Upper lobe of left lung (tissue), 6 donors: ENCODE results near the gene EML4. TPM values are rescaled to one million over a fixed set of nuclear protein-coding genes. Genes with fewer than 3 reads are reported as not detected.
A peak's percentile ranks its signal among the peaks of the same experiment; 100 is the strongest.

Experiments
- ATAC-seq, 2 donors: fragments of 200-7000 bp; cut with Tn5 transposase; one replicate each; pipeline ENCODE4 v1.9.1; 2022; ENCODE audit warnings: mild to moderate bottlenecking in 2 of 2, moderate library complexity in 2 of 2; ENCODE audit not compliant: low FRiP score in 2 of 2
- DNase-seq, 2 donors: peaks; one replicate each; pipeline ENCODE4 v3.0.0-alpha.2; 2019 to 2020
- H3K27ac ChIP-seq, 4 donors: fragments of 200-600 bp; sonication (generic); one replicate each; pipeline ENCODE4 v1.5.1; 2016 to 2019
- H3K27me3 ChIP-seq, 4 donors: fragments of 200-600 bp; sonication (generic); one replicate each; pipeline ENCODE4 v1.5.1; 2017 to 2019
- H3K36me3 ChIP-seq, 4 donors: fragments of 200-600 bp; sonication (generic); one replicate each; pipeline ENCODE4 v1.5.1; 2016 to 2019
- H3K4me1 ChIP-seq, 4 donors: fragments of 200-600 bp; sonication (generic); one replicate each; pipeline ENCODE4 v1.5.1; 2018 to 2019
- H3K4me3 ChIP-seq, 4 donors: fragments of 200-600 bp; sonication (generic); one replicate each; pipeline ENCODE4 v1.5.1; 2017 to 2019; ENCODE audit warnings: mild to moderate bottlenecking in 2 of 4, moderate library complexity in 1 of 4
- H3K9me3 ChIP-seq, 4 donors: fragments of 200-600 bp; sonication (generic); one replicate each; pipeline ENCODE4 v1.5.1; 2018 to 2019
- EP300 ChIP-seq, 4 donors: sonication (generic); formaldehyde crosslinking; IDR thresholded peaks; one replicate each; pipeline ENCODE4 v1.5.1; 2017; ENCODE audit warnings: antibody characterized with exemption in 4 of 4, control low read depth in 2 of 4
- POLR2A ChIP-seq, 4 donors: fragments of 450-650 bp; IDR thresholded peaks; one replicate each; pipeline ENCODE4 v1.5.1; 2016 to 2017; ENCODE audit warnings: antibody characterized with exemption in 4 of 4, mild to moderate bottlenecking in 2 of 4
- POLR2AphosphoS5 ChIP-seq, 2 donors: sonication (generic); formaldehyde crosslinking; IDR thresholded peaks; one replicate each; pipeline ENCODE4 v1.5.1; 2017; ENCODE audit warnings: antibody characterized with exemption in 2 of 2
- WGBS, 2 donors: methylation state at CpG; one replicate each; pipeline ENCODE4 v1.1.5; 2017 to 2018; 5-methylcytosine and 5-hydroxymethylcytosine counted together
- total RNA-seq, 6 donors: library from RNA; depleted of rRNA in 4 of 6; stranded (reverse); fragments of >200 nt in 4 of 6; gene quantifications; one replicate each; pipeline versions ENCODE4 v1.1.0 to v1.2.1, GENCODE V29; 2016 to 2021
- TF ChIP-seq, protein P1 (sequence below), 6 experiments: fragments of 450-650 bp in 4 of 6; fragments of 200-600 bp in 2 of 6; sonication (generic) in 2 of 6; IDR thresholded peaks; one replicate each; pipeline ENCODE4 v1.5.1; 2016 to 2019; ENCODE audit warnings: antibody characterized with exemption in 6 of 6
- donor health status: DM: no; HTN: no; CAD: no; lungs with moderate emphysema.
- donor health status: DM: no; HTN: yes; CAD: no; lungs with severe emphysema.

EML4 gene
- total RNA-seq, 6 donors from 2014 or later, result 42.7 to 96.9 (median 62.0) TPM

DNA sequence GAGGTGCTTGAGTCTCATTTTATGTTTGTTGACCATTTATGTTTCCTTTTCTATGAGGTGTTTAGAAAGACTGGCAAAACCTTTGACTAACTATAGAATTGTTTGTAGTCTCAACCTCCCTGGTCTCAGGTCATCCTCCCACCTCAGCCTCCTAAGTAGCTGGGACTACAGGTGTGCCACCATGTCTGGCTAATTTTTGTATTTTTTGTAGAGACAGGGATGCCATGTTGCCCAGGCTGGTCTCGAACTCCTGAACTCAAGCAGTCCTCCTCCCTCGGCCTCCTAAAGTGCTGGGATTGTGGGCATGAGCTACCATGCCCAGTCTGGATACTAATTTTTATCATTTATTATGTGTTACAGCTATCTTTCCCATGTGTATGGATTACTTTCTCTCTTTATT is 67.8 kb downstream of the EML4 start:
- TF ChIP-seq EP300 (IDR thresholded peaks at IDR 0.05) (no peak), POLR2AphosphoS5 (IDR thresholded peaks at IDR 0.05) (no peak), POLR2A (IDR thresholded peaks at IDR 0.05) (no peak)
- TF ChIP-seq, protein P1, sequence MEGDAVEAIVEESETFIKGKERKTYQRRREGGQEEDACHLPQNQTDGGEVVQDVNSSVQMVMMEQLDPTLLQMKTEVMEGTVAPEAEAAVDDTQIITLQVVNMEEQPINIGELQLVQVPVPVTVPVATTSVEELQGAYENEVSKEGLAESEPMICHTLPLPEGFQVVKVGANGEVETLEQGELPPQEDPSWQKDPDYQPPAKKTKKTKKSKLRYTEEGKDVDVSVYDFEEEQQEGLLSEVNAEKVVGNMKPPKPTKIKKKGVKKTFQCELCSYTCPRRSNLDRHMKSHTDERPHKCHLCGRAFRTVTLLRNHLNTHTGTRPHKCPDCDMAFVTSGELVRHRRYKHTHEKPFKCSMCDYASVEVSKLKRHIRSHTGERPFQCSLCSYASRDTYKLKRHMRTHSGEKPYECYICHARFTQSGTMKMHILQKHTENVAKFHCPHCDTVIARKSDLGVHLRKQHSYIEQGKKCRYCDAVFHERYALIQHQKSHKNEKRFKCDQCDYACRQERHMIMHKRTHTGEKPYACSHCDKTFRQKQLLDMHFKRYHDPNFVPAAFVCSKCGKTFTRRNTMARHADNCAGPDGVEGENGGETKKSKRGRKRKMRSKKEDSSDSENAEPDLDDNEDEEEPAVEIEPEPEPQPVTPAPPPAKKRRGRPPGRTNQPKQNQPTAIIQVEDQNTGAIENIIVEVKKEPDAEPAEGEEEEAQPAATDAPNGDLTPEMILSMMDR (IDR thresholded peaks at IDR 0.05), result no peak
- H3K36me3 ChIP-seq, result no peaks in the 10 kb centered on the region
- no peaks in the 10 kb centered on the region for H3K27me3 ChIP-seq
- H3K27ac ChIP-seq, result no peak overlapping the region
- H3K9me3 ChIP-seq, result no peaks in the 10 kb centered on the region
- 92 to 97% methylated on average over 2 of the region's 2 CpGs for WGBS, 2 donors
- no peak for ATAC-seq
- peaks cover 4 to 23% (median 11%) of the 10 kb centered on the region in 4 donors for H3K4me1 ChIP-seq
- DNase-seq, result no peak
- no peak overlapping the region for H3K4me3 ChIP-seq

DNA sequence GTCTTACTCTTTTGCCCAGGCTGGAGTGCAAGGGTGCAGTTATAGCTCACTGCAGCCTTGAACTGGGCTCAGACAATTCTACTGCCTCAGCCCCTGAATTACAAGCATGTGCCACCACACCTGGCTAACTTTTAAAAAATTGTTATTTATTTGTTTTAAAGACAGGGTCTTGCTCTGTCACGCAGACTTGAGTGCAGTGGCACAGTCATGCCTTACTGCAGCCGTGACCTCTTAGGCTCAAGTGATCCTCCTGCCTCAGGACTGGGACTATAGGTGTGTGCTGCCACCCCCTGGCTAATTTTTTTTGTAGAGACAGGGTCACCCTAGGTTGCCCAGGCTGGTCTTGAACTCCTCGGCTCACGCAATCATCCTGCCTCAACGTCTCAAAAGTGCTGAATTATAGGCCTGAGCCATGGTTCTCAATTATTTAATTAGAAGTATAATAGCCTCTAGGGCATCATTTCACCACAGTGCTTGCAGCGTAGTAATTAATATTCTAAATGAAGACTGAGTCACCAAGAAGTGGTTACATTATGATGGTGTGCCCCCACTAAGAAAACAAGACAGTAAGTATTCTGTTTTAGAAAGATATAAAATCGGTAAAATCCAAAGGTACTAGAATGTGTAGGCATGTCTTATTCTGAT is 69.6 kb downstream of the EML4 start:
- Histone ChIP-seq H3K36me3 (no peaks in the 10 kb centered on the region), H3K4me3 (no peak overlapping the region), H3K27me3 (no peaks in the 10 kb centered on the region), H3K4me1 (peaks cover 7 to 22% (median 9%) of the 10 kb centered on the region in 4 donors), H3K9me3 (no peaks in the 10 kb centered on the region), H3K27ac (no peak overlapping the region)
- TF ChIP-seq POLR2A (IDR thresholded peaks at IDR 0.05) (no peak), POLR2AphosphoS5 (IDR thresholded peaks at IDR 0.05) (no peak)
- TF ChIP-seq, protein P1 (IDR thresholded peaks at IDR 0.05), result peak in 5 of 6 experiments; percentile 23 to 67 (median 50)
- 52 to 67% methylated on average over 7 of the region's 7 CpGs for WGBS, 2 donors
- DNase-seq (peak in 1 of 2 donors; percentile 78), ATAC-seq (peak; percentile 79 to 91)

DNA sequence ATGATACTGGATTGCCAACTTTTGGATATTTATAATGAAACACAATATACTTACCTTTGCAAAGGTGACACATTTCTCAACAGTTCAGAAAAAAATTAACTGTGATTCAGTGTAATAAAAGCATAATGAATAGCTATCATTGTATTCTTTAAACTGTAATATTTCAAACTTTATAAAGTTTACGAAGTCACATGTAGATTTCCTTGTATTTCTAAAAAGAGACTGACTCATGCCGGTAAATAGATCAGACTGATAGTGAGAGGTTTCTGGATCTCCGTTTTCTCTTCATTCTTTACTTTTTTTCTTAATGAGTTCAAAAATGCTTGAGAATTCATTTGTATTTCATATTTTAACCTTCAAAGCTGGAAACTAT is 70.1 kb downstream of the EML4 start:
- DNase-seq (no peak), ATAC-seq (no peak)
- Histone ChIP-seq H3K27ac (no peak overlapping the region), H3K4me3 (no peak overlapping the region), H3K27me3 (no peaks in the 10 kb centered on the region), H3K36me3 (no peaks in the 10 kb centered on the region), H3K9me3 (no peaks in the 10 kb centered on the region), H3K4me1 (peaks cover 2 to 17% (median 6%) of the 10 kb centered on the region in 4 donors)
- WGBS, 2 donors, result 58% methylated on average over 3 of the region's 3 CpGs
- TF ChIP-seq, protein P1 (IDR thresholded peaks at IDR 0.05), result no peak
- no peak for TF ChIP-seq POLR2A (IDR thresholded peaks at IDR 0.05)

DNA sequence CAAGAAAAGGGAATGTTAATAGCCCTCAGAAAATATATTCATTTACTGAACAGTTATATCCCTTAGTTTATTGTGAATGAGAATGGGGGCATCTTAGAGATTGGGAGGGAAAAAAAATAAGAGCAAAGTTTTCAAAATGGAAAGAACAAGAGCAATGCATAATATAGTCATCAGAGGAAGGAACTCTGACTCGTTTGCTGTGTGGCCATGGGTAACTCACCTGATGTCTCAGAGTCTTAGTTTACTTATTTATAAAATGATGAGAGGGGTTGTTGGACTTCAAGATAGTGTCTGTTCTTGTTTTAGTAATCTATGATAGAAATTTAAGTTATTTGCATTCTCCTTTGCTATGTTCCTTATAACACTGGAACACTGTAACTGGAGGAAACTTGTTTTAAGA is 70.7 kb downstream of the EML4 start:
- Histone ChIP-seq H3K27me3 (no peaks in the 10 kb centered on the region), H3K27ac (no peak overlapping the region), H3K4me1 (peaks cover 0 to 15% (median 5%) of the 10 kb centered on the region in 4 donors), H3K36me3 (no peaks in the 10 kb centered on the region), H3K9me3 (no peaks in the 10 kb centered on the region), H3K4me3 (no peak overlapping the region)
- TF ChIP-seq, protein P1 (IDR thresholded peaks at IDR 0.05), result no peak
- TF ChIP-seq POLR2AphosphoS5 (IDR thresholded peaks at IDR 0.05) (no peak), POLR2A (IDR thresholded peaks at IDR 0.05) (no peak), EP300 (IDR thresholded peaks at IDR 0.05) (no peak)
- DNase-seq, result no peak
- ATAC-seq, result no peak
- WGBS, 2 donors, result 58 to 83% methylated on average over 1 of the region's 1 CpG

DNA sequence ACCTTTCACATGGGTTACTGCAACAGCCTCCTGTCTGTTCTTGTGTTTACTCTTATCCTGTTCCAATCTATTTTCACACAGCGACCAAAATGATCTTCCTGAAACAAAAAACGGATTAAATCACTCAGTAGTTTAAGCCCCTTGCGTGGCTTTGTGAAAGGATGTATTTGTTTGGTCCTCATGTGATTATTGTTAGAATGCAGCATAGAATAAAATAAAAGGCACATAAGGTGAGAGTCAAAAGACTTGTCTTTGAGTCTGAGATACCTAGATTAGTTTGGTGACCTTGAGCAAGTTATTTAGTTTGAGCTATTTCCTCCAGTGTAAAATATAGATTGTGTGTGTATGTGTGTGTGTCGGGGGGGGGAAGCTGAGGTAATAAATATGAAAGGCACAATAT is 72.4 kb downstream of the EML4 start:
- no peak overlapping the region for H3K27ac ChIP-seq
- H3K27me3 ChIP-seq, result no peaks in the 10 kb centered on the region
- peaks cover 0 to 7% (median 0%) of the 10 kb centered on the region in 4 donors for H3K36me3 ChIP-seq
- ATAC-seq (no peak), DNase-seq (no peak)
- H3K4me3 ChIP-seq, result no peak overlapping the region
- no peak for TF ChIP-seq POLR2A (IDR thresholded peaks at IDR 0.05)
- no peak for TF ChIP-seq EP300 (IDR thresholded peaks at IDR 0.05)
- TF ChIP-seq POLR2AphosphoS5 (IDR thresholded peaks at IDR 0.05), result no peak
- TF ChIP-seq, protein P1 (IDR thresholded peaks at IDR 0.05), result no peak
- H3K9me3 ChIP-seq, result no peaks in the 10 kb centered on the region
- peaks cover 0 to 15% (median 5%) of the 10 kb centered on the region in 4 donors for H3K4me1 ChIP-seq
- 49 to 62% methylated on average over 4 of the region's 4 CpGs for WGBS, 2 donors
